Bronchial smooth muscle cell (primary cell): ENCODE data around the gene NSRP1. TPM values are rescaled to one million over a fixed set of nuclear protein-coding genes. Genes with fewer than 3 reads are reported as not detected.

ENCODE experiments used
- total RNA-seq: library from RNA; depleted of rRNA; stranded (reverse); fragments of >200 nt; gene quantifications from 2 replicates; pipeline ENCODE4 v1.2.1, GENCODE V29; 2014

NSRP1 gene
- 8.8 and 10.2 TPM in 2 replicates for total RNA-seq

GRCh38 chr17:30116661-30117551, at the start of gene NSRP1:
Gene NSRP1, plus strand, starts transcription at chr17:30116816. Its CDS starts 28 bp downstream, at chr17:30116844.

DNA sequence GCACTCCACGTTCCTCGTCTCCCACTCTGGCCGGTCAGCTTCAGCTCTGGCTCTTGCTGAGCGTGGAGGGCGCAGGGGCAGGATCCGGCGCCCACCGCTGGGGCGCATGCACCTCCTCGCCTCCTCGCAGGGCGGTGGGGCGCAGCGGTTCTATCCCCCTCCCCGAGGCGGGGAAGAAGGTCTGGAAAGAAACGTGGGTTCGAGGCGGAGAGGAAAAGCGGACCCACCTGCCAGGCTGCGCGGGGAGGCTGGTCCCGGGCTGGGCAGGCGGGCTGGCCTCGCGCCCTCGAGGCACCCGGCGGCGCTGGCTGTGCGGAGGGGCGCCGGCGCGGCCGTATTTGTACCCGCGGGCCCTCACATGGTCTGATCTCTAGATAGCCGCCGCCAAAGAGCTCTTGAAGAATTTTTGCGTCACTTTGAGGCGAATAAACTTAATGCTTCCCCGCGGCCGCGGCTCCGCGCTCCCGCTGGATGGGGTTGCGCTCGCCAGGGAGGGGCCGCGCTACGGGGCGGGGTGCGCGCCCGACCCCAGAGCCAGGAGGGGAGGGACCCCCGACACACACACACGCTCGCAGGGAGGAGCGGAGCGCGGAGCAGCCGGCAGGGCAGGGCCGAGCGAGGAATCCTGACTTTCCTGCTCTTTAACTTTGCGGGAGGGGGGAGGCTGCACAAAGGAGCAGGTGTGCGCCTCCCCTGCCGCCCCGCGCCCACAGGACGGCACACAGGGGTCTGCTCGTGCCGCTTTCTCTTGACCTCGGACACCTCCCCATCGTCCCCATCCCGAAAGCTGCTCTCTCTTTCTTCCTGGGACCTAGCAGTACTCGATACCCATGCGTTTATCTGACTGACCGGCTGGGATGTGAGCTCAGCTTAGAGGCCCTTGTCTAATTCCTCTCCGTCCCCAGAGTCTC, 119.0 kb downstream of the NSRP1 start, which contains the start of gene SLC6A4:
Gene SLC6A4, minus strand, starts transcription at position 312 of the 911 bp plus-strand sequence. CDS start 13,739 bp downstream, outside the sequence.

Other genes starting within 250 kb of the NSRP1 start
- 10.9 and 18.6 TPM in 2 replicates for gene SSH2, start 186.6 kb upstream of the NSRP1 start, total RNA-seq
- gene EFCAB5, start 175.2 kb upstream of the NSRP1 start, total RNA-seq: 0.69 and 1.1 TPM in 2 replicates
- under 0.01 and 0.16 TPM in 2 replicates for gene SLC6A4, start 118.9 kb downstream of the NSRP1 start, total RNA-seq
- 29.2 and 31.1 TPM in 2 replicates for gene BLMH, start 175.1 kb downstream of the NSRP1 start, total RNA-seq
- not detected in 2 replicates for gene TMIGD1, start 217.2 kb downstream of the NSRP1 start, total RNA-seq